HepG2 (cell line): ENCODE measurements around the gene RFXANK. TPM values are rescaled to one million over a fixed set of nuclear protein-coding genes. Genes with fewer than 3 reads are reported as not detected.
A peak's percentile ranks its signal among the peaks of the same experiment; 100 is the strongest.

ENCODE experiments used
- AFF4 ChIP-seq: sonication (generic); formaldehyde crosslinking; IDR thresholded peaks from 2 replicates; pipeline ENCODE4 v1.4.0; 2020; ENCODE audit warnings: missing genetic modification reagents
- AGO2 ChIP-seq: fragments of 200-400 bp; formaldehyde crosslinking; optimal IDR thresholded peaks from 2 replicates; pipeline ENCODE3; 2017; ENCODE audit warnings: mild to moderate bottlenecking, low read depth, low read length, moderate library complexity
- ASH2L ChIP-seq: fragments of 300-600, 200-600 bp; sonication (generic); IDR thresholded peaks from 2 replicates; pipeline ENCODE4 v1.7.0; 2017; ENCODE audit warnings: low read depth, mild to moderate bottlenecking, moderate library complexity, mixed read lengths, low read length; ENCODE audit not compliant: insufficient read length
- DNMT3B ChIP-seq: conservative IDR thresholded peaks from 2 replicates; pipeline ENCODE4 v1.6.1; 2016; ENCODE audit warnings: missing biosample characterization, control low read depth
- GABPB1 ChIP-seq: IDR thresholded peaks from 2 replicates; pipeline ENCODE4 v1.6.1; 2016; ENCODE audit warnings: mild to moderate bottlenecking, missing genetic modification reagents, moderate library complexity, missing compliant biosample characterization
- HMG20A ChIP-seq: IDR thresholded peaks from 2 replicates; pipeline ENCODE4 v1.6.1; 2016; ENCODE audit warnings: borderline replicate concordance
- HOXA3 ChIP-seq: sonication (generic); formaldehyde crosslinking; IDR thresholded peaks from 2 replicates; pipeline ENCODE4 v1.5.0; 2020; ENCODE audit warnings: missing genetic modification reagents
- JUNB ChIP-seq: sonication (generic); formaldehyde crosslinking; IDR thresholded peaks from 2 replicates; pipeline ENCODE4 v1.8.0; 2022; ENCODE audit warnings: missing genetic modification reagents, mild to moderate bottlenecking, borderline replicate concordance
- LCORL ChIP-seq, 2 experiments: fragments of 450-650 bp in 1 of 2; sonication (generic) in 1 of 2; formaldehyde crosslinking in 1 of 2; IDR thresholded peaks; 2 replicates each; pipeline versions ENCODE4 v1.5.0 to v1.6.1; 2017 to 2020; ENCODE audit warnings: antibody characterized with exemption in 1 of 2, missing genetic modification reagents in 1 of 2
- MAF1 ChIP-seq: sonication (generic); formaldehyde crosslinking; IDR thresholded peaks from 2 replicates; pipeline ENCODE4 v1.5.0; 2020; ENCODE audit warnings: missing genetic modification reagents, borderline replicate concordance
- MTF1 ChIP-seq: sonication (generic); formaldehyde crosslinking; IDR thresholded peaks from 2 replicates; pipeline ENCODE4 v1.5.0; 2020; ENCODE audit warnings: missing genetic modification reagents
- NCOR1 ChIP-seq: fragments of 200-600 bp; sonication (generic); IDR thresholded peaks from 2 replicates; pipeline ENCODE4 v1.7.0; 2017; ENCODE audit warnings: antibody characterized with exemption, low read length, borderline replicate concordance
- NFIC ChIP-seq: IDR thresholded peaks from 2 replicates; pipeline ENCODE4 v1.6.1; 2012; ENCODE audit warnings: mild to moderate bottlenecking, low read length, inconsistent platforms
- RARA ChIP-seq: IDR thresholded peaks from 2 replicates; pipeline ENCODE4 v1.6.1; 2016; ENCODE audit warnings: missing genetic modification reagents, missing compliant biosample characterization
- REPIN1 ChIP-seq: sonication (generic); formaldehyde crosslinking; IDR thresholded peaks from 2 replicates; pipeline ENCODE4 v1.8.0; 2022; ENCODE audit warnings: missing genetic modification reagents, low read depth, mild to moderate bottlenecking, borderline replicate concordance
- SAP130 ChIP-seq: IDR thresholded peaks from 2 replicates; pipeline ENCODE4 v1.6.1; 2016; ENCODE audit warnings: low read depth
- SP1 ChIP-seq, 2 experiments: fragments of 450-650 bp in 1 of 2; sonication (generic) in 1 of 2; formaldehyde crosslinking in 1 of 2; IDR thresholded peaks; 2 replicates each; pipeline versions ENCODE4 v1.4.0 to v1.6.1; 2016 to 2020; ENCODE audit warnings: missing genetic modification reagents in 1 of 2
- SP4 ChIP-seq: sonication (generic); formaldehyde crosslinking; IDR thresholded peaks from 2 replicates; pipeline ENCODE4 v1.8.1; 2023; ENCODE audit warnings: mild to moderate bottlenecking, missing genetic modification reagents
- STAT5B ChIP-seq: sonication (generic); formaldehyde crosslinking; IDR thresholded peaks from 2 replicates; pipeline ENCODE4 v1.4.0; 2020; ENCODE audit warnings: missing genetic modification reagents
- YY1 ChIP-seq: IDR thresholded peaks from 2 replicates; pipeline ENCODE4 v1.6.1; 2011; ENCODE audit warnings: low read length, low read depth, moderate library complexity, mild to moderate bottlenecking; ENCODE audit not compliant: insufficient read depth, insufficient replicate concordance
- ZNF12 ChIP-seq: sonication (generic); formaldehyde crosslinking; IDR thresholded peaks from 2 replicates; pipeline ENCODE4 v1.5.0; 2020; ENCODE audit warnings: missing genetic modification reagents
- ZNF570 ChIP-seq: sonication (generic); formaldehyde crosslinking; IDR thresholded peaks from 2 replicates; pipeline ENCODE4 v1.4.0; 2020; ENCODE audit warnings: mild to moderate bottlenecking, missing genetic modification reagents, borderline replicate concordance
- ZNF713 ChIP-seq: sonication (generic); formaldehyde crosslinking; IDR thresholded peaks from 2 replicates; pipeline ENCODE4 v1.4.0; 2020; ENCODE audit warnings: mild to moderate bottlenecking, missing genetic modification reagents
- ZSCAN21 ChIP-seq: sonication (generic); formaldehyde crosslinking; IDR thresholded peaks from 2 replicates; pipeline ENCODE4 v1.8.0; 2022; ENCODE audit warnings: mild to moderate bottlenecking, missing genetic modification reagents, moderate library complexity, borderline replicate concordance
- ZSCAN31 ChIP-seq: sonication (generic); formaldehyde crosslinking; IDR thresholded peaks from 2 replicates; pipeline ENCODE4 v1.5.0; 2020; ENCODE audit warnings: low read depth, mild to moderate bottlenecking, missing genetic modification reagents
- ZSCAN5A ChIP-seq: sonication (generic); formaldehyde crosslinking; IDR thresholded peaks from 2 replicates; pipeline ENCODE4 v1.8.0; 2022; ENCODE audit warnings: mild to moderate bottlenecking, missing genetic modification reagents, borderline replicate concordance
- polyA plus RNA-seq, 8 experiments: library from polyadenylated mRNA; depleted of rRNA in 3 of 8; stranded (reverse) in 7 of 8; unstranded in 1 of 8; fragments of >200 nt; fragmentation: Illumina TruSeq in 4 of 8; extraction: Trizol in 4 of 8; gene quantifications; 2 replicates each; pipeline versions ENCODE4 v1.2.1 to v1.2.3, GENCODE V29; 2011 to 2016; ENCODE audit warnings: low read depth in 4 of 8, missing spikeins in 1 of 8, mixed read lengths in 1 of 8; ENCODE audit not compliant: insufficient read depth in 1 of 8
- total RNA-seq, 5 experiments: library from RNA; depleted of rRNA; stranded (reverse); fragments of >200 nt; fragmentation: Illumina TruSeq; extraction: Trizol; gene quantifications; 2 replicates each; pipeline ENCODE4 v1.2.3, GENCODE V29; 2016; ENCODE audit warnings: low read depth in 1 of 5

RFXANK gene
- total and polyA plus RNA-seq, 2 of the 13 experiments (the other 11 are each of a cell fraction or from before 2014, with no cell fraction given), result 49.9 to 80.7 TPM

GRCh38 chr19:19185853-19186740 is 6.0 kb upstream of the RFXANK start (continued):
- TF ChIP-seq SP4 (CRISPR knock-in tag), result no peak
- no peak for TF ChIP-seq NCOR1
- no peak for TF ChIP-seq ZNF12 (CRISPR knock-in tag)
- no peak for TF ChIP-seq SP1 (IDR thresholded peaks at IDR 0.05)
- peak; percentile 37; the same call in 1 of the 2 replicates for TF ChIP-seq SP1 (CRISPR knock-in tag; IDR thresholded peaks at IDR 0.05)
- TF ChIP-seq JUNB (CRISPR knock-in tag), result no peak
- TF ChIP-seq ZNF570 (CRISPR knock-in tag), result no peak
- TF ChIP-seq NFIC, result no peak
- TF ChIP-seq AGO2, result peak; percentile 74
- peak; percentile 29; the same call in 1 of the 2 replicates for TF ChIP-seq SAP130 (CRISPR knock-in tag)
- 0 out of 2 replicates have a peak, but pooled peaks have one; percentile 56 for TF ChIP-seq REPIN1 (CRISPR knock-in tag)
- TF ChIP-seq HMG20A (CRISPR knock-in tag), result no peak
- TF ChIP-seq ZSCAN31, result no peak
- no peak for TF ChIP-seq LCORL (IDR thresholded peaks at IDR 0.05)
- 0 out of 2 replicates have a peak, but pooled peaks have one; percentile 23 for TF ChIP-seq LCORL (CRISPR knock-in tag; IDR thresholded peaks at IDR 0.05)
- TF ChIP-seq MTF1, result no peak
- TF ChIP-seq ZNF713, result no peak
- peak; percentile 45; the same call in 1 of the 2 replicates for TF ChIP-seq HOXA3 (CRISPR knock-in tag)
- TF ChIP-seq RARA (CRISPR knock-in tag), result no peak
- TF ChIP-seq YY1, result peak; percentile 16
- TF ChIP-seq DNMT3B (CRISPR knock-in tag), result no peak
- TF ChIP-seq MAF1, result no peak
- TF ChIP-seq GABPB1 (CRISPR knock-in tag), result peak; percentile 31; the same call in 1 of the 2 replicates
- no peak for TF ChIP-seq STAT5B (CRISPR knock-in tag)
- TF ChIP-seq ZSCAN21 (CRISPR knock-in tag), result no peak
- 0 out of 2 replicates have a peak, but pooled peaks have one; percentile 73 for TF ChIP-seq ZSCAN5A (CRISPR knock-in tag)
- TF ChIP-seq ASH2L, result no peak
- no peak for TF ChIP-seq AFF4 (CRISPR knock-in tag)
